ENCODE measurements around the gene DENND2D. TPM values are rescaled to one million over a fixed set of nuclear protein-coding genes. Genes with fewer than 3 reads are reported as not detected.

Gene DENND2D
- total RNA-seq, 1 donor = 4.7 TPM

- DNase-seq (ENCODE audit: insufficient read length, low spot score, missing footprints) = no peak
- no peak overlapping the region for H3K4me3 ChIP-seq (ENCODE audit: insufficient read depth, low read length)
Observed at GRCh38 chr1:111197598-111198284, 2.7 kb downstream of the DENND2D start.

GRCh38 chr1:111196213-111196612 lies 4.2 kb downstream of the DENND2D start:
- Histone ChIP-seq H3K79me2 (ENCODE audit: insufficient read depth, low read length) (no peaks in the 10 kb centered on the region), H3K27me3 (ENCODE audit: insufficient read depth, low read length) (no peaks in the 10 kb centered on the region), H3K4me1 (ENCODE audit: insufficient read depth, low read length) (peaks cover 26% of the 10 kb centered on the region), H2AFZ (ENCODE audit: low read length) (no peak overlapping the region), H3K9me3 (ENCODE audit: low read depth, low read length) (no peaks in the 10 kb centered on the region), H3K4me2 (ENCODE audit: insufficient read depth, low read length) (no peak overlapping the region), H3K4me3 (ENCODE audit: insufficient read depth, low read length) (no peak overlapping the region), H3K36me3 (ENCODE audit: insufficient read depth, low read length) (no peaks in the 10 kb centered on the region), H3K27ac (ENCODE audit: low read depth, low read length) (no peak overlapping the region), H4K20me1 (ENCODE audit: insufficient read depth, low read length) (no peaks in the 10 kb centered on the region)
- TF ChIP-seq CTCF (IDR thresholded peaks at IDR 0.05; ENCODE audit: extremely low read depth, low read depth, low read length) = no peak
- DNase-seq (ENCODE audit: insufficient read length, low spot score, missing footprints) = peak; percentile 67

More at GRCh38 chr1:111197598-111198284, 2.7 kb downstream of the DENND2D start:
- TF ChIP-seq CTCF (IDR thresholded peaks at IDR 0.05; ENCODE audit: extremely low read depth, low read depth, low read length) = peak; percentile 44
- no peaks in the 10 kb centered on the region for H3K27me3 ChIP-seq (ENCODE audit: insufficient read depth, low read length)
- no peak overlapping the region for H3K4me2 ChIP-seq (ENCODE audit: insufficient read depth, low read length)
- peaks cover 11% of the 10 kb centered on the region for H3K4me1 ChIP-seq (ENCODE audit: insufficient read depth, low read length)
- H3K27ac ChIP-seq (ENCODE audit: low read depth, low read length) = no peak overlapping the region
- no peaks in the 10 kb centered on the region for H3K36me3 ChIP-seq (ENCODE audit: insufficient read depth, low read length)
- H4K20me1 ChIP-seq (ENCODE audit: insufficient read depth, low read length) = no peaks in the 10 kb centered on the region
- H3K9me3 ChIP-seq (ENCODE audit: low read depth, low read length) = no peaks in the 10 kb centered on the region
- no peaks in the 10 kb centered on the region for H3K79me2 ChIP-seq (ENCODE audit: insufficient read depth, low read length)
- H2AFZ ChIP-seq (ENCODE audit: low read length) = no peak overlapping the region

GRCh38 chr1:111195002-111195684 lies 5.3 kb downstream of the DENND2D start:
- Histone ChIP-seq H3K4me2 (ENCODE audit: insufficient read depth, low read length) (no peak overlapping the region), H3K27me3 (ENCODE audit: insufficient read depth, low read length) (no peaks in the 10 kb centered on the region), H3K9me3 (ENCODE audit: low read depth, low read length) (no peaks in the 10 kb centered on the region), H3K36me3 (ENCODE audit: insufficient read depth, low read length) (no peaks in the 10 kb centered on the region), H2AFZ (ENCODE audit: low read length) (no peak overlapping the region), H3K4me3 (ENCODE audit: insufficient read depth, low read length) (no peak overlapping the region), H3K27ac (ENCODE audit: low read depth, low read length) (no peak overlapping the region), H3K79me2 (ENCODE audit: insufficient read depth, low read length) (no peaks in the 10 kb centered on the region), H3K4me1 (ENCODE audit: insufficient read depth, low read length) (peaks cover 37% of the 10 kb centered on the region), H4K20me1 (ENCODE audit: insufficient read depth, low read length) (no peaks in the 10 kb centered on the region)
- DNase-seq (ENCODE audit: insufficient read length, low spot score, missing footprints) = peak; percentile 51
- no peak for TF ChIP-seq CTCF (IDR thresholded peaks at IDR 0.05; ENCODE audit: extremely low read depth, low read depth, low read length)

- no peaks in the 10 kb centered on the region for H3K9me3 ChIP-seq (ENCODE audit: low read depth, low read length)
- H3K27ac ChIP-seq (ENCODE audit: low read depth, low read length) = no peak overlapping the region
- no peaks in the 10 kb centered on the region for H3K27me3 ChIP-seq (ENCODE audit: insufficient read depth, low read length)
- H3K4me3 ChIP-seq (ENCODE audit: insufficient read depth, low read length) = no peak overlapping the region
- H3K79me2 ChIP-seq (ENCODE audit: insufficient read depth, low read length) = no peaks in the 10 kb centered on the region
- no peak for TF ChIP-seq CTCF (IDR thresholded peaks at IDR 0.05; ENCODE audit: extremely low read depth, low read depth, low read length)
- H3K4me2 ChIP-seq (ENCODE audit: insufficient read depth, low read length) = no peak overlapping the region
- H3K4me1 ChIP-seq (ENCODE audit: insufficient read depth, low read length) = peaks cover 39% of the 10 kb centered on the region
- no peaks in the 10 kb centered on the region for H4K20me1 ChIP-seq (ENCODE audit: insufficient read depth, low read length)
- H2AFZ ChIP-seq (ENCODE audit: low read length) = no peak overlapping the region
- peaks cover 2% of the 10 kb centered on the region for H3K36me3 ChIP-seq (ENCODE audit: insufficient read depth, low read length)
- no peak for DNase-seq (ENCODE audit: insufficient read length, low spot score, missing footprints)
Observed at GRCh38 chr1:111193712-111194480, 6.5 kb downstream of the DENND2D start.
